DMS53 treated with DMSO at 0.1 percent for 48 hours (cell line): ENCODE results near the gene TMA7.
"Not testable (repeated sequence)": the region's sequence is repeated elsewhere in the genome, so short reads cannot be mapped to it uniquely, and the experiment has no call there.

Experiments used
- DNase-seq: peaks from one replicate; lab custom pipeline; 2025; ENCODE audit not compliant: unreplicated experiment; lab: John Stamatoyannopoulos, UW

Gene TMA7

DNA sequence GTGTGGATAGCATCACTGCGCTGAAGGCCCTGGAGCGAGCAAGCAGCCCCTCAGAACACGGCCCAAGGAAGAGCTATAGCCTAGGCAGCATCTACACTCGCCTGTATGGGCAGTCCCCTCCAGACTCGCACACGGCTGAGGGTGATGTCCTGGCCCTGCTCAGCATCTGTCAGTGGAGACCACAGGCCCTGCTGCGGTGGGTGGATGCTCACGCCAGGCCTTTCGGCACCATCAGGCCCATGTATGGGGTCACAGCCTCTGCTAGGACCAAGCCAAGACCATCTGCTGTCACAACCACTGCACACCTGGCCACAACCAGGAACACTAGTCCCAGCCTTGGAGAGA, 27.0 kb downstream of the TMA7 start:
- DNase-seq, result no peak

DNA sequence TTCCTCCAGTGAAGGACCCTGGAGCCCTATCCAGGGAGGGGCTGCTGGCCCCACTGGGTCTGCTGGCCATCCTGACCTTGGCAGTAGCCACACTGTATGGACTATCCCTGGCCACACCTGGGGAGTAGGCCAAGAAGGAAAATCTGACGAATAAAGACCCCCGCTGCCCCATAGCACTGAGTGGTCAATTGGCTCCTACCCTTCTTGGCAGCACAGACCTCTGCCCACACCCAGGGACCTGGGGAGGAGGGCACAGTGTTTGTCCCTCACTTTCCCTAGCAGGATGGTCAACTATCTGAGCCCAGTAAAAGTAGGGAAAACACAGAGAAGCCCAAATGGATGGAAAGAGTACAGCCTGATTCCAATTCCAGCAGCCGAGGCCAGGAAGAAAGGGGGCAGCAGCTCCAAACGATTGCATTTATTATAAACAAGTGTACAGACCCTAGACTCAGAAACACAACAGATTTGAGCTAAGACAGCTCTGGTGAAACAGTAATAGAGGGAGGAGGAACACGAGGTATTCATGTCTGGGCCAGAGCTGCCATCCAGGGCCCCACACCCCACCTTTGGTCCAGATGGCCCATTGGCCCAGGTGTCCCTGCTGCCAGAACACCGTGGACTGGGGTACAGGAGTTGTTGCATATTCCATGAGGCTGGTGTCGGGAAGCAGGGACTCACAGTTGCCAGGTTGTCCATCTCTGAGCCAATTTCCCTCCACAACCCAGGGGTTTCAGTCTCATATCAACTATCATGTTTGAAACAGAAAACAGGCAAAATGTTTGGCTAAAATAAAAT, 27.6 kb downstream of the TMA7 start:
- DNase-seq, result no peak

DNA sequence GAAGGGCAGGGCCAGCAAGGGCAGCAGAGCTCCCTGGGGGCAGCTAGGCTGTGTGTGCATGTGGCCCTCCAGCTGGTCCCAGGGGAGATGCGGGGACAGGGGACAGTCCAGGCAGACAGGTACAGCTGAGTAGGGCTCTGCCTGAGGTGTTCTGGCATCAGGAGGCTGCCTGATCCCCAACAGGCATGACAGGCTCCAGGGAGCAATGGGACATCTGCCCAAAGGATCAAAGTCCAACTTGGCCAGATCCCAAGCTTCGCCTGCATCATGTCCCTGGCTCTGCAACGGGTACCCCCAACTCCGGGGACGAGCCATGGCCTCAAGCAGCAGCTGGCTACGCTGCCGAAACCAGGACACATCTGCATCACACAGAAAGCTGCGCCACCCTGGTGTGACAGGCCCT, 28.3 kb downstream of the TMA7 start:
- DNase-seq, result no peak

DNA sequence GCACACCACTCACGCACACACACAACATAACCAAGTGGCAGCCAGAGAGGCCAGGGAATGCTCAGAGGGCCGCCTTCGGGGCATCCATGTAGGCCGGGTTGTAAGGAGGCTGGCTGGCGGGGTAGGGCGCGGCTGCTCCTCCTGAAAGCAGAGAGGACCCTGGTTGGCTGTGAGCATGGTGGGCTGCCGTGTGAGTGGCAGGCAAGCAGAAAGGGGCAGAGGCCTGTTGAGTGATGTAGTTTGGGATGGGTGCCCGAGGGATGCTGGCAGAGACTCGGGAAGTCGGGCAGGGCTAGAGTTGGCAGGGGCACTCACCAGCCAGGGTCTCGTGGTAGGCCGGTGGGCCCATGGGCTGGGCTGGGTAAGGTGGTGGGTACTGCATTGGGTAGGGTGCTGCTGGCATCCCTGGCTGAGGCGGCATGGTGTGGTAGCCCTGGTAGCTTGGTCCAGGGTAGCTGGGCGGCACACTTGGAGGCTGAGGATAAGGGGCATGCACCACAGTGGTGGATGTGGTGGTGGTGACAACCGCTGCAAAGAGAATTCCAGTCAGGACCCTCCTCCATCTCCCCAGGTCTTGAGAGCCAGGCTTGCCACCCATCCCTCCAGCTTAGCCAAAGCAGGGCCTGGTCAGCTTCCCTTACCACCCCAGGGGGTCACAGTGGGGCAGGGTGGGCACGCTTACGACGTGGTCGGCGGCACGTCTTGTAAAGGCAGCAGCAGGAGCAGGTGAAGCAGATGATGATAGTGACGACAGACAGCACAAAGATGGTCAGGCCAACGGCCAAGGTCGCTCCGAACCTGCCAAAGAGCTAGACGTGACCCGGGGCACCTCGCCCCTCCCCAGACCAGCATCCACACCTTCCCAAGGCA, 29.2 kb downstream of the TMA7 start:
- DNase-seq, result no peak

DNA sequence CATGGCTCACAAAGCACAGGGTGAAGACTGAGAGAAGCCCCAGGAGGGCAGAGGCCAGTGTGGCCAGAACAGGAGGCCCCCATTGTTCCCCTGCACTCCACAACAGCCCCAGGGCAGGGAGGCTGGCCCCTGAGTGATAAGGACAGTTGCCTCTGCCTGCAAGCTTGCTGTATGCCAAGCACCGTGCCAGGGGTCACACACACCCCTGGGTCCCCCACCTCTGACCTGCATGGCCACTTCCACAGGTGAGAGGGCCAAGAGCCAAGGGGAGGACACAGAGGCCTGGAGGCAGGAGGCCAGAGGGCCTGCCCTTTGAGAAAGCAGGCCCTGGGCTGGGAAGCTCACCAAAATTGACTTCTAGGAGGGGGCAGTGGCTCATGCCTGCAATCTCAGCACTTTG, 30.2 kb downstream of the TMA7 start:
- DNase-seq, result no peak

DNA sequence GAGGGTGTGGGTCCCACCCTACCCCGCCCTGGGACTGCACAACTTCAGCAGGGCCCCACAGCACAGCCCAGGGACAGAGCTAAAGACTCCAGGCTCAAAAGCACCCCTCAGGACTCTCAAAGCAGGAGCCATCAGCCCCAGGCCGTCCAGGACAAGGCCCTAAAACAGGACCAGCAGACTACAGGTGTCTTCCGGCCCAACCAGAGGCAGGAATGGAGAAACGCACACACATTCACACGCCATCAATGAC, 32.5 kb downstream of the TMA7 start:
- no peak for DNase-seq

DNA sequence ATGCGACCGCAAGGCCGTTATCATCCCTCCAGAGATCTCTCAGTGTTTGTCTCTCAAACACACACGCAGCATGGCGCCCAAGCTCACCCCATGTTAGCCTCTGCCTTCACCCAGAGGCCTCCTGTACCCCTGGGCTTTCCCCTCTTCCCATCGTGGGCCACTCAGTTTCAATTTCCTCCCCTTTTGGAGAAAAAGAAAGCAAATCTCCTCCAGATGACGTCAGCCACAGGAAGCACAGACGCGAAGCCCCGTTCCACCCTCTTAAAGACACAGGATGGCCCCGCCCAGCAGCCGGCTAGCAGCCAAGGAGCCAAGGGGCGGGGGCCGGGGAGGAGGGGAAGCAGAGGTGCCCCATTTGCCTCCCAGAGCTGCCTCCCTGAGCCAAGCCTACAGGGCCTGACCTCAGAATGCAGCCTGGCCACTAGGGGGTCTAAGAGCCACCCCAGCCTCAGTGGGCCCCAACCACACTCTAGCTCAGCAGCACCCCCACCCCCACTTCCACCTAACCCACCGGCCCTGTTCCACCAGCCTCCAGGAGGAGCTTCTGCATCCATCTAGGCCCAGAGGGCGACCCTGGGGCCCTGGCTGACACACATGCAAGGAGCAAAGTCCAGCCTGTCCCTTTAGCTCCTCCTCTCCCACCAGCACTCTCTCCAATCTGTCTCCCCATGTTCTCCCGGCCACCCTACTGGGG, 33.0 kb downstream of the TMA7 start:
- DNase-seq, result peak; percentile 47

DNA sequence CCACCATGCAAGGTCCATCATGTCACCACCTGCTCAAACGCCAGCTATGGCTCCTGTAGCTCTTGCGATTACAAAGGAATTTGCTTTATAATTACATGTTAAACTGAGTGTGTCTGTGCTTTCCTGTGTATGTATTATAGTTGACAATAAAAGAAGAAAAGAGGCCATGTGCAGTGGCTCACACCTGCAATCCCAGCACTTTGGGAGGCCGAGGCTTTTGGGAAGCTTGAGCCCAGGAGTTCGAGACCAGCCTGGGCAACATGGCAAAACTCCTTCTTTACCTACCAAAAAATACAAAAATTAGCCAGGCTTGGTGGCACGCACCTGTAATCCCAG, 33.5 kb downstream of the TMA7 start:
- no peak for DNase-seq

DNA sequence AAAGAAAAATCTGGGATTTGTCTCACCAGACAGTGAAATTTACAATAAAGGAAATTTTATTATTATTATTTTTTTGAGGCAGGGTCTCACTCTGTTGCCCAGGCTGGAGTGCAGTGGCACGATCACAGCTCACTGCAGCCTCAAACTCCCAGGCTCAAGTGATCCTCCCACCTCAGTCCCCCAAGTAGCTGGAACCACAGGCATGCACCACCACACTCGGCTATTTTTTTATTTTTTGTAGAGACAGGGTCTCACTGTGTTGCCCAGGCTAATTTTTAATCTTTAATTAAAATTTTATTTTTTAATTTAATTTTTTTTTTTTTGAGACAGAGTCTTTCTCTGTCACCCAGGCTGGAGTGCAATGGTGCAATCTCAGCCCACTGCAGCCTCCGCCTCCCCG, 34.0 kb downstream of the TMA7 start:
- not testable (repeated sequence) for DNase-seq

DNA sequence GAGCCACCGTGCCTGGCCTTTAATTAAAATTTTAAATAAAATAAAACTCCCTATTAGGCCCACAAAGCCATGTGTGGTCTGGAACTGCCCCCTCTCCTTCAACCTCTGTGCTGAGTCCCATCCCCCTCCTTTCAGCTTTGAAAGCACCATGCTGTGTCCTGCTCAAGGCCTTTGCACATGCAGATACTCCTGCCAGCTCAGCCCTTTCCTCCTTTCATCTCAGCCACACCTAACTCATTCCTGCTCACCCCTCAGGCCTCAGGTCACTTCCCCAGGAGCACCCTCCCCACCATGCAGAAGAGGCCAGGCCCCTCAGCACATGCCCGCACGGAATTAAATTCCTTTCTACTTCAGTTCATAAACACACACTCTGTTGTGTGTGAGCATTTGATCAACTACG, 34.6 kb downstream of the TMA7 start:
- no peak for DNase-seq

DNA sequence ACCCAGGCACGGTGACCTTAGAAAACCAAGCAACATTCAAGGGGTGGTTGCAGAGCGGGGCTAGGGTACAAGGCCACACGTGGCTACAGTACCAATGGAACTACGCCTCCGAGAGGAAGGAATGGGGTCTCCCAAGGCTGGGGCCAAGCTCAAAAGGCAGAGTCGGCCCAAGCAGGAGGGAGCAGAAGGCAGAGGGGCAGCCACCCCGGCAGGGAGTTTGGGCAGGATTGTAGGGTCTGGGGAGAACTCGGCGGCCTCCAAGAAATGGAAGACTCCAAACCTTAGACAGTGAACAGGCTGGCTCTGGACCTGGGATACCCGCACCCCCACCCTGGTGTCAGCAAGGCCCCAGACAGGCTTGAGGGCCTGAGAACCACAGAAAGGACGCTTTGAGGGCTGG, 35.1 kb downstream of the TMA7 start:
- no peak for DNase-seq

DNA sequence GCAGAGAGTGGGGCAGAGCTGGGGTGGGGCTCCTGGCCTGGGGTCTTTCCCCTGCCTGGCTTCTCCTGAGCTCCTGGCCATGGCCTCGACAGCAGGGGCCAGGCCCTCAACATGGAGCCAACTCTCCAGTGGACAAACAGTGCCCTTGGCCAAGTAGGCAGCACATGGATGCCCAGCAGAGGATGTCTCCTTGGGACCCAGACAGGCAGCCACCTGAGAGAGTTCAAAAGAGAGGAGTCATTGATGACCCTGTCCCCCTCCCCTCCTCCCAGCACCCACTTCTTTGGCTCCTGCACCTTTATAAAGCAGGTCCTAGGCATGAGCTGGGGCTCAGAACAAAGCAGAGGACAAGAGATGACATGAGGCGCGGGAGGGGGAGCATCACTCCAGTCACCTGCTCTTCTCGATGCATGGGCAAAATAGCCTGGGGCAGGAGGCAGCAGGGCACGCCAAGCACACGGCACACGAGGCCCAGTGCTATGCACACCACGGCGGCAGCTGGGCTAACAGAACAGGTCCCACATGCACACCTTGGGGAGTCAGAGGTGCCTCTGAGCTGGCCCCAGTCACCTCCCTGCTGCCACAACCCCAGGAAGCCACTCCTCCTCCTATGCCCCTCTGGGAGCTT, 36.5 kb downstream of the TMA7 start:
- DNase-seq, result no peak

DNA sequence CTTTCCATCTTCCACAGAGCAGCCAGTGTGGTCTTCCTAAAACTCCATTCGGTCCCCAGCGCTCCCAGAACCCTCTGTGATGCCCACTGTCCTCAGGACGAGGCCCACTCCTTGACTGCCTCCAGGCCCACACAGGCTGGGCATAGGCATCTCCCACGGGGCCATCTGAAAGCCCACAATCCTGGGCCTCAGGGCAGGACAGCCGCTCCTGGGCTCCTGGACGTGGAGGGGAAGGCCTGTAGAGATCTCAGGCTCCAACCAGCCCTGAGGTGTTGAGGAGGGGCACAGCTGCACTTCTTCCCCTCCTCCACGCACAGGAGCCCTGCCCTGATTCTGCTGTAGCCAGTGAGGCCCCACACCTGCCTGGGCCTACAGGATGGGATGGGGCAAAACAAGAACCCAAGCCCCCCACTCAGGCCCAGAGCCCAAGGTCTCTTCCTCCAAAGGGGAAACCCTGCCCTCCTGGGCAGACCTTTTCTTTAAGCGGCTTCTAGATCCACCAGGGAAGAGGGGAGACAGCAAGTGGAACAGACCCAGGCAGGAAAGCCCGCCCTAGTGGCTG, 38.0 kb downstream of the TMA7 start:
- DNase-seq, result no peak

DNA sequence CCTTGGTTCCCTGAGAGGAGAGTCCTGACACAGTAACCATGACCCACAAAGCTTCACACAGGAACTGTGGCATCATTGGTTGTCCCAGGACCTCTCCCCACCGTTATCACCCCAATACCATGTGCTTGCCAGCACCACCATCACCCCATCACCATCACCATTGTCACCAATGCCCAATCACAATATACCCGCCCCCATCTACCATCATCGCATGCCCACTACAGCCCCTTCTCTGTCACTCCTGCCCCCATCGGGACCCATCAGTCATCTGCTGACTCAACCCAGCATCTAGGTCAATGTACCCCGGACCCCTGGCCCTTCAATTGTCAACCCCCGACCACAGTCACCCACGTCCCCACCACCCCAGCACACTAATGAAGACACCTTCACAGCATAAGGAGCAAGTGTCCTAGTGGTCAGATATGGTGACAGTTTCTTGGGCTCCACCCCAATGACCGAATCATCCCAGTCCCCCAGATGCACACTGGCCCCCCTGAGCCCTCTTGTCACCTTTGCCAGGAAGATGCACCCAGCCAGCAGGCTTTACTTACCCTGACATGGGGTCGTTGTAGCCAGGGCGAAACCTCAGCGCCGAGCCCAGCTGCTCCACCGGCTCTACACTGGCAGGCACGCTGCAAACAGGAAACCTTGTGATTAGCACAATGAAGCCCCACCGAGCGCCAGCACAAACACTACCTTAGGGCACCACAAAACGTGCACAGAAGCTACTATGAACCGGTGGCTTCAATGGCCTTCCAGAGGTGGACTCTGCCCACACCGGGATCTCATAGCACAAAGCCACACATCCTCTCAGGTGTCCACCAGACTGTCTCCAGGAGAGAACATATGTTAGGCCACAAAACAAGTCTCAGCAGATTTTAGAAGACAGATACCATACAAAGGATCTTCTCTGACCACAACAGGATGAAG, 38.8 kb downstream of the TMA7 start:
- no peak for DNase-seq

DNA sequence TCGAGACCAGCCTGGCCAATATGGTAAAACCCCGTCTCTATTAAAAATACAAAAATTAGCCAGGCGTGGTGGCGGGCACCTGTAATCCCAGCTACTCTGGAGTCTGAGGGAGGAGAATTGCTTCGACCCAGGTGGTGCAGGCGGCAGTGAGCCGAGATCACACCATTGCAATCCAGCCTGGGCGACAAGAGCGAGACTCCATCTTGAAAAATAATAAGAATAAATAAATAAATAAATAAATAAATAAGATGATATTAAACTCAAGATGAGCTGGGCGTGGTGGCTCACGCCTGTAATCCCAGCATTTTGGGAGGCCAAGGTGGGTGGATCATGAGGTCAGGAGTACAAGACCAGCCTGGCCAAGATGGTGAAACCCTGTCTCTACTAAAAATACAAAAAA, 40.8 kb downstream of the TMA7 start:
- not testable (repeated sequence) for DNase-seq

DNA sequence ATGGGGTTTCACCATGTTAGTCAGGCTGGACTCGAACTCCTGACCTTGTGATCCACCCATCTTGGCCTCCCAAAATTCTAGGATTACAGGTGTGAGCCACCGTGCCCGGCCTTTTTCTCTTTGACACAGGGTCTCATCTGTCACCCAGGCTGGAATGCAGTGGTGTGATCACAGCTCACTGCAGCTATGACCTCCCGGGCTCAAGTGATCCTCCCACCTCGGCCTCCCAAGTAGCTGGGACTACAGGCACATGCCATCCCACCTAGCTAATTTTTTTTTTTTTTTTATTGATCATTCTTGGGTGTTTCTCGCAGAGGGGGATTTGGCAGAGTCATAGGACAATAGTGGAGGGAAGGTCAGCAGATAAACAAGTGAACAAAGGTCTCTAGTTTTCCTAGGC, 42.8 kb downstream of the TMA7 start:
- DNase-seq, result not testable (repeated sequence)

DNA sequence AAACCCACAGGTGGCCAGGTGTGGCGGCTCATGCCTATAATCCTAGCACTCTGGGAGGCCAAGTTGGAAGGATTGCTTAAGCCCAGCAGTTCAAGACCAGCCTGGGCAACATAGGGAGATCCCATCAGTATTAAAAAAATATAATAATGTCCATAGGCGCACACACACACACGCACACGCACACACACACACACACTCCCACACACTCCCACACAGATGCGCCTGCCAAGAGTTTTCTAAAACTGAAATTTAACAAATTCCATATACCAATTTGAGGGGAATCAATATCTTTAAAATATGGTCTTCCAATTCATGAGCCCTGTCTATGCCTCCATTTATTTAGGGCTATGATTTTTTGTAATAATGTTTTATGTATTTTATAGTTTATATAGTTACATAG, 46.9 kb downstream of the TMA7 start:
- no peak for DNase-seq

DNA sequence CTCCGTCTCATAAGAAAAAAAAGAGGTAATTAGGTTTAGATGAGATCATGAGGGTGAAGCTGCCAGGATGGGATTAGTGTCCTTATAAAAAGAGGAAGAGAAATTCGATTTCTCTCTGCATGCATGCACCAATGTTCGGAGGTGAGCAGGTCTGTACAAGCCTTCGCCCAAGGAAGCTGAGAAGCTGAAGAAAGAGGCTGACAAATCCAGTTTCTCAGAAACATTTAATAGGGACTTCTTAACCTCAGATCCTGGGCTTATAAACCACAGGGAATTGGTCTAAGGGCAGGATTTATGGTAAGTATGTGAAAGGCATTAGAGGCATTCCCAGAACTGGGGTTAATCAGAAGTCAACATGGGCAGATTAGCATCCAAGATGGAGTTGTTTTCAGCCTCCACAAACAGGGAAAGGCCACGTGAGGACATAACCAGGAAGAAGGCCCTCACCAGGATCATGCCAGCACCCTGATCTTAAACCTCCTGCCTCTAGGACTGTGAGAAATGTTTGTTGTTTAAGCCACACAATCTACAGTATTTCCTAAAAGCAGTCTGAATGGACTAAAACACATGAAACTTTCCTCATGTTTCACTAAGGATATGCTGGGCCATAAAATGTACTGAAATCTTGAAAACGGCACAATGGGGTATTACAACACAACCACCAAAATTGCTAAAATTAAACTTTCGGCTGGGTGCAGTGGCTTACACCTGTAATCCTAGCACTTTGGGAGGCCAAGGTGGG, 52.6 kb downstream of the TMA7 start:
- no peak for DNase-seq

DNA sequence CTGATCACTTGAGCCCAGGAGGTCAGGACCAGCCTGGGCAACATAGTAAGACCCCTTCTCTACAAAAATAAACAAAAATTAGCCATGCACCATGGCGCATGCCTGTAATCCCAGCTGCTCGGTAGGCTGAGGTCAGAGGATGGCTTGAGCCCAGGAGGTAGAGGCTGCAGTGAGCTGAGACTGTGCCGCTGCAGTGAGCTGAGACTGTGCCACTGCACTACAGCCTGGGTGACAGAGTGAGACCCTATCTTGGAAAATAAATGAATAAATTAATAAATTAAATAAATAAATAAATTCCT, 53.1 kb downstream of the TMA7 start:
- no peak for DNase-seq
